ENCODE measurements around the gene UBALD2. TPM values are rescaled to one million over a fixed set of nuclear protein-coding genes. Genes with fewer than 3 reads are reported as not detected.
"Not testable (repeated sequence)": the region's sequence is repeated elsewhere in the genome, so short reads cannot be mapped to it uniquely, and the experiment has no call there.

Gene UBALD2
- total RNA-seq, 1 experiment from 2014 or later, result 109 TPM

DNA sequence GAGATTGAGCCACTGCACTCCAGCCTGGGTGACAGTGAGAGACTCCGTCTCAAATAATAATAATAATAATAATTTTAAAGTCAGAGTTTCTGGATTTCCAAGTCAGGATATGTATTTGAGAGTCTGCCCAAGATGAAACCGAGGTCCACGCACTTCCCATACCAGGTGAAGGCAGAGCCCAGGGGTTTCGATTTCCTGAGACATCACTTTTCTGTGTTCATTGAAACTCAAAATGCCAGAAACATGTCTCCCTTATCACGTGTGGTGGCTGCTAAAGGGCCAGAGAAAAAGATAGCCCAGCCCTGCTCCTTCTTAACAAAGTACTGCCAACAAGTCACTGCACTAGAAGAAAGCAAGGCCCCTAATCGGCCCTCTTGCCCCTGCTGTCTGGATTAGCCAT lies 15.0 kb upstream of the UBALD2 start:
- POLR2A ChIA-PET, result interaction anchor here (1.0 to 6.8 kb wide), 3 partner anchors 14 to 16 kb away, joined by 3 to 56 read pairs (median 5); partner anchors contain the start of gene UBALD2
- no peak overlapping the region for H3K27ac Mint-ChIP-seq (ENCODE audit: low read depth, unreplicated experiment)
- H3K4me3 Mint-ChIP-seq (ENCODE audit: unreplicated experiment), result no peak overlapping the region
- no peaks in the 10 kb centered on the region for H3K9me3 Mint-ChIP-seq (ENCODE audit: unreplicated experiment)
- peaks cover 23% of the 10 kb centered on the region for H3K4me1 Mint-ChIP-seq (ENCODE audit: insufficient read depth, unreplicated experiment)
- no TSS peak for BruUV-seq (replicated peaks)
- TF ChIP-seq CTCF (IDR thresholded peaks at IDR 0.05; ENCODE audit: unreplicated experiment), result no peak
- no peaks in the 10 kb centered on the region for H3K27me3 Mint-ChIP-seq (ENCODE audit: insufficient read depth, unreplicated experiment)
- CTCF ChIA-PET, result interaction anchor here (1.4 kb wide), 1 partner anchor 49 kb away, joined by 4 read pairs; no protein-coding TSS in a partner anchor
- no peak for DNase-seq (ENCODE audit: unreplicated experiment)
- H3K36me3 Mint-ChIP-seq (ENCODE audit: insufficient read depth, unreplicated experiment), result no peaks in the 10 kb centered on the region
- intact Hi-C loops (cut with micrococcal nuclease), result no loop called here

DNA sequence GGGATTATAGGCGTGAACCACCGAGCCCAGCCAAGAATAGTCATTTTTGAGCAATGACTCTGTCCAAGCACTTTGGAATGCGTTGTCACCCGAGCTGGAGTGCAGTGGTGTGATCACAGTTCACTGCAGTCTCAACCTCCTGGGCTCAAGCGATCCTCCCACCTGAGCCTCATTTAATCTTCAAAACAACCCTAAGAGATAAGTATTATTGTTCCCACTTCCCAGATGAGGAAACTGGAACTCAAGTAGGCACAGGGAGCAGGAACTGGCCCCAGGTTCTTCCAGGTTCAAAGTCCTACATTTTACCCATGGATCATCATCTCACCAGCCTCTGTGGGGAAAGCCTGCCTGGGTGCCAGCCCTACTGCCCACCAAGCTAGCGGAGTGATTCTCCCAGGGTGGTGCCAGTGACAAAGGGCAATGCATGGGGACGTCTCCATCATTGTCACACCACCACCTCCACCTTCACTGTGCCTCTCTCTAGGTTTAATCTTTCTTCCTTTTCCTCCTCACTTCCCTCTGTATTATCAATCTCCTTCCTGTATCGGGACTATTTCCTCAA lies 13.6 kb upstream of the UBALD2 start:
- ChIA-PET POLR2A (interaction anchor here (0.6 to 6.8 kb wide), 8 partner anchors 8 to 223 kb away, joined by 3 to 56 read pairs (median 4); partner anchors contain the start of genes EXOC7 and UBALD2), CTCF (interaction anchor here (0.7 to 1.1 kb wide), 2 partner anchors 13 to 28 kb away, joined by 3 to 4 read pairs; no protein-coding TSS in a partner anchor)
- intact Hi-C loops (cut with micrococcal nuclease), result loop anchor here (1.0 kb wide), 1 partner anchor 13 kb away; no protein-coding TSS in a partner anchor
- Mint-ChIP-seq H3K27ac (ENCODE audit: low read depth, unreplicated experiment) (peak overlapping the region; percentile 83), H3K9me3 (ENCODE audit: unreplicated experiment) (no peaks in the 10 kb centered on the region), H3K4me3 (ENCODE audit: unreplicated experiment) (peak overlapping the region; percentile 6), H3K4me1 (ENCODE audit: insufficient read depth, unreplicated experiment) (peaks cover 23% of the 10 kb centered on the region), H3K36me3 (ENCODE audit: insufficient read depth, unreplicated experiment) (no peaks in the 10 kb centered on the region), H3K27me3 (ENCODE audit: insufficient read depth, unreplicated experiment) (no peaks in the 10 kb centered on the region)
- no TSS peak for BruUV-seq (replicated peaks)
- TF ChIP-seq CTCF (IDR thresholded peaks at IDR 0.05; ENCODE audit: unreplicated experiment), result no peak
- DNase-seq (ENCODE audit: unreplicated experiment), result no peak

- DNase-seq (ENCODE audit: unreplicated experiment), result peak; percentile 99
- POLR2A ChIA-PET, result interaction anchor here (0.6 to 6.8 kb wide), 8 partner anchors 9 to 223 kb away, joined by 3 to 56 read pairs (median 4); partner anchors contain the start of genes EXOC7 and UBALD2
- Mint-ChIP-seq H3K27me3 (ENCODE audit: insufficient read depth, unreplicated experiment) (no peaks in the 10 kb centered on the region), H3K4me1 (ENCODE audit: insufficient read depth, unreplicated experiment) (peaks cover 23% of the 10 kb centered on the region), H3K9me3 (ENCODE audit: unreplicated experiment) (no peaks in the 10 kb centered on the region), H3K36me3 (ENCODE audit: insufficient read depth, unreplicated experiment) (no peaks in the 10 kb centered on the region), H3K4me3 (ENCODE audit: unreplicated experiment) (peak overlapping the region; percentile 9), H3K27ac (ENCODE audit: low read depth, unreplicated experiment) (peak overlapping the region; percentile 83)
- intact Hi-C loops (cut with micrococcal nuclease), result loop anchor here (1.0 kb wide), 1 partner anchor 12 kb away; no protein-coding TSS in a partner anchor
- CTCF ChIA-PET, result interaction anchor here (1.1 kb wide), 1 partner anchor 27 kb away, joined by 4 read pairs; no protein-coding TSS in a partner anchor
- TF ChIP-seq CTCF (IDR thresholded peaks at IDR 0.05; ENCODE audit: unreplicated experiment), result no peak
- TSS peak; percentile 89 for BruUV-seq (replicated peaks)
These were observed 12.9 kb upstream of the UBALD2 start for GRCh38 chr17:76252040-76252954.

- ChIA-PET CTCF (interaction anchor here (0.7 to 1.3 kb wide), 3 partner anchors 14 to 27 kb away, joined by 3 to 4 read pairs (median 3); no protein-coding TSS in a partner anchor), POLR2A (interaction anchor here (0.6 to 6.8 kb wide), 3 partner anchors 8 to 409 kb away, joined by 3 to 56 read pairs (median 4); partner anchors contain the start of gene UBALD2)
- BruUV-seq (replicated peaks); H3K27me3 Mint-ChIP-seq (ENCODE audit: insufficient read depth, unreplicated experiment); DNase-seq (ENCODE audit: unreplicated experiment); H3K36me3 Mint-ChIP-seq (ENCODE audit: insufficient read depth, unreplicated experiment); H3K4me3 Mint-ChIP-seq (ENCODE audit: unreplicated experiment); H3K9me3 Mint-ChIP-seq (ENCODE audit: unreplicated experiment): not testable (repeated sequence)
- peak overlapping the region; percentile 83 for H3K27ac Mint-ChIP-seq (ENCODE audit: low read depth, unreplicated experiment)
- peaks cover 17% of the 10 kb centered on the region for H3K4me1 Mint-ChIP-seq (ENCODE audit: insufficient read depth, unreplicated experiment)
- intact Hi-C loops (cut with micrococcal nuclease), result loop anchor here (1.0 kb wide), 1 partner anchor 11 kb away; no protein-coding TSS in a partner anchor
These were observed 12.0 kb upstream of the UBALD2 start for GRCh38 chr17:76252967-76253766.
